Measurements from ENCODE around the gene DRD1.

DNA sequence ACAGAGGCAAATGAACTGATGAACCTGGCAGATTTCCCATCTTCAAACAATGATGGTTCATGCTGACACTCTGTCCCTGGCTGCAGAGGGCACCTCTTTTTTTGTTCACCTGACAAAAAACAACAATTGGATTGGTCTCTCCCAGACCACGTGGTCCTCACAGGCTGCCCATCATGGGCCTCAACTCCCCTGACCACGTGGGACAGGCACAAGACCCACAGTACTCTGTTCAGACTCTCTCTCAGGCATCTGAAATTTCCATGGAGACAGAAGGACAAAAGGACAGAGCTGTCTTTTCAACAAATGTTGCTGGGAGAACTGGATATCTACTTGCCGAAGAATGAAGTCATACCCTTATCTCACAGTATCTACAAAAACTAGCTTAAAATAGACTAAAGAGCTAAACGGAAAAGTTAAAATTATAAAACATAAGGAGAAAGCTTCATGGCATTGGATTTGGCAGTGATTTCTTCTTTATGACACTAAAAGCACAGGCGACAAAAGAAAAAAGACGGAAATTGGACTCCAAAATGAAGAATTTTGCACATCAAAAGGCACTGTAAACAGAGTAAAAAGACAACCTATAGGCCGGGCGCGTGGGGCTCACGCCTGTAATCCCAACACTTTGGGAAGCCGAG lies 12.2 kb upstream of the DRD1 start:
- no peak for TF ChIP-seq POLR2A (IDR thresholded peaks at IDR 0.05; ENCODE audit: low read length)
- TF ChIP-seq GATA1 (IDR thresholded peaks at IDR 0.05; ENCODE audit: low read depth, low read length), result no peak

Measured in erythroblast (primary cell).